GM18519 (cell line): ENCODE results near the gene NIT2.

Experiments
- ATAC-seq: cut with Tn5 transposase; IDR thresholded peaks from one replicate; pipeline ENCODE4 v1.9.1; 2021; ENCODE audit warnings: mild to moderate bottlenecking, moderate library complexity; ENCODE audit not compliant: unreplicated experiment, low FRiP score

Gene NIT2

GRCh38 chr3:100389025-100389424 lies 54.5 kb downstream of the NIT2 start:
- no peak for ATAC-seq

DNA sequence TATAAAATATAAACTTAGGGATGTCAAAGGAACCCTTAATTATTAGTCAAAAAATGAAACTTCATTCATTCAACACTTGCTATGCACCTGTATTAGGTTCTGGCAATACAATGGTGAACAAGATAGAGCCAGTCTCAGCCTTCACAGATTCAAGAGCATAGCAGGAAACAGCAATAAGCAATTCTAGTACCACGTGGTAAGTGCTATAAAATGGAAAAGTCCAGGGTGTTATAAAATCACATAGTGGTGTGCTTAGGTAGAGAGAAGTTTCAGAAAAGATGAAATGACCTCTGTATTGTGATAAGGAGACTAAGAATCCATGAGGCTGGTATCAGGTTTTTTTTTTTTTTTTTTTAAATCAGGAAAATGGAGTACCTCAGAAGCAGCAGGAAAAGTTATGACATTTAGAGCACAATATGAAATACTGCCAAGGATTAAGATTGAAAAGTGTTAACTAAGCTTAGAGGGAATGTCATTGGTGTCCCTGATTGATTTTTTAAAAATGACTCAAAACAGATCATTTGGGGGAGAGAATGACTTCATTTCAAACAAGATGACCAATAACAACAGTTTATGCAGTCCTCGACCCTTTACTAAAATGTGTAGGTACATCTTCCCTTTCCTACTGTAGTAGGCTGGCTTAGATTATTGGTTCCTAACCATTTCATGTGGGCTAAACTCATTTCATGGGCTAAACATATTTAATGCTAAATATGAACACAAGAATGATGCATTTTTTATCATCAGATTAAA lies 61.3 kb downstream of the NIT2 start:
- no peak for ATAC-seq

DNA sequence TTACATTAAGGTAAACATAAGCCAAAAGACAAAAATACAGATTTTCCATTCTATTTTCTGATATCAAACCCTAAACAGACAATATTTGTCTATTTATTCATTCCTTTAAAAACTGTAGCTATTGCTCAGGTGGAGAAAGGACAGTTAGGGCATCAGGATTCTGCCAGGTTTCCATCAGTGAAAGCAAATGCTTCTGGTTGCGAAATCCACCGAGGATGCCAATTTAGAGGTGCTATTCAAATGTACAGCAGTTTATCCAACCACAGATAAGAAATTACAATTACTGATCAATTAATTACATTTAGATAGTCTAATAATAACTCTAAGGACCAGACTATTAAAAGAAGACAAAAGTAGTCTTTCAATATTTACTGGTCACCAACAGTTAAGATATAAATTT lies 62.4 kb downstream of the NIT2 start:
- ATAC-seq = no peak

DNA sequence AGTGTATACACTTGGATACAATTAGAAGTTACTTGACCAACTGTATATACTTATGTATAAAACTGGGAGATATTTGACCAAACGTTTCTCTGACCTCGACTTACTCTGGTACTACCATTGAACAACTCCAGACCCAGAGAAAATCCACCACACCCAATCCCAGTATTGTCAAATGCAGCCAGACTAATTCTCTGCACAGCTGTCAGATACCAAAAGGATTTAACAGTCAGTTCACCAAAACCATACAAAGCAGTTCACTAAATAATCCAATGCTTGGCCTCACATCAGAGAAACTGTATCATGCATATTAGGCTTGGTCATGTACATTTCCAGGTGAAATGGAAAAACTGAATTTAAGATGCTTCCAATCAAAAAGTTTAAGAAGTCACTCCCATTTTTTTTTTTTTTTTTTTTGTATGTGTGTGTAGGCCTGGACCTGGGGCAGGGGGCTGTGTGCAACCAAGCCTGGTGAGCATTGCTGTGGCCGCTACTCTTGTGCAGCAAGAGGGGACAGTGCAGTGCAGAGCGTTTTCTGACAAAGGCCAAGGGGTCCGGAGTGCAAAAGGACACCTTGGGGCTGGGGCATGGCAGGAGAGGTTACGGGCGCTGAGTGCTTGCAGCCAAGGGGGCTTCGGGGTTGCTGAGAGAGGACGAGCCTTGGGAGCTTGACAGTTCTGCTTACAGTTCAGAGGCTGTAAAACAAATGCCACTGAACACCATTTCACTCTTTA lies 64.9 kb downstream of the NIT2 start:
- ATAC-seq = no peak

- peak; percentile 20 for ATAC-seq
Observed at GRCh38 chr3:100400419-100400779, 65.8 kb downstream of the NIT2 start.

- ATAC-seq = peak; percentile 65
Observed at GRCh38 chr3:100400780-100401673, 66.5 kb downstream of the NIT2 start, which contains the start of the genes LNP1 and TOMM70. Gene LNP1, plus strand, starts transcription at chr3:100401539. Its CDS starts 28,191 bp downstream, at chr3:100429730. Gene TOMM70, minus strand, starts transcription at chr3:100401089. Its CDS starts 140 bp downstream, at chr3:100400949.

GRCh38 chr3:100401674-100402041 lies 67.1 kb downstream of the NIT2 start:
- peak; percentile 15 for ATAC-seq

DNA sequence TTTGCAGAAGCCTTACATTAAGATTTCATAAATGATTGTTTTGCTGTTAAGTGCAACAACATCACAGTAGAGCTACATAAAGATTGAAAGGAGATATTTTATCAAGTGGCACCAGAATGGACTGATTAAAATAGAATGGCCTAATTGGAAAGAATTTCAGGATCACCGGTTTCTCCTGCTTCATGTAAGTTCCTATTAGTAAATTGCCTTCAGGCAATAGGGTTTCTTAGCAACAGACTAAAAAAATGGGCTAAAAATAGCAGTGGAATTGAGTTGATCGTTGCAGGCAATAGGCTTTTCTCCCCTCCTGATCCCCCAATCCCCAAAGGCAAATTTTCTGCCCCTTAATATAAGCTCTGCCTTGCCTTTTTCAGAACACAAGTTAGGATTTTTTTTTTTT lies 67.7 kb downstream of the NIT2 start:
- ATAC-seq = no peak

DNA sequence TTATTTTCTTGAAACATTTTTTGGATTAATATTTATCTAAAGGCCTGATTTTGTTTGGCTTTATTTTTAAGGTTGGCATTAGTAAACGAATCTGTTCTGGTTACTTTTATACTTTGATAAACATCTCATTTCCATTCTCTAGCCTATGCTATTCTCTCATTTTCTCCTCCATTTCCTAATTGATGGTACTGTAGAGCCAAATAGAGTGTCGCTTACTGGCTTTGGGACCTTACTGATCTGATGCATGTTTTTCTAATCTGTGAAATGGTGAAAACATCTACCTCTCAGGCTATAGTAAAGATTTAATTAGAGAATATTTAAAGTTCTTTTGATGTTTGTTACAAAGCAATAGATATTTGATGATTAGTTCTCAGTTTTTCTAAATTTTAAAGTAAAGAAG lies 68.3 kb downstream of the NIT2 start:
- no peak for ATAC-seq

DNA sequence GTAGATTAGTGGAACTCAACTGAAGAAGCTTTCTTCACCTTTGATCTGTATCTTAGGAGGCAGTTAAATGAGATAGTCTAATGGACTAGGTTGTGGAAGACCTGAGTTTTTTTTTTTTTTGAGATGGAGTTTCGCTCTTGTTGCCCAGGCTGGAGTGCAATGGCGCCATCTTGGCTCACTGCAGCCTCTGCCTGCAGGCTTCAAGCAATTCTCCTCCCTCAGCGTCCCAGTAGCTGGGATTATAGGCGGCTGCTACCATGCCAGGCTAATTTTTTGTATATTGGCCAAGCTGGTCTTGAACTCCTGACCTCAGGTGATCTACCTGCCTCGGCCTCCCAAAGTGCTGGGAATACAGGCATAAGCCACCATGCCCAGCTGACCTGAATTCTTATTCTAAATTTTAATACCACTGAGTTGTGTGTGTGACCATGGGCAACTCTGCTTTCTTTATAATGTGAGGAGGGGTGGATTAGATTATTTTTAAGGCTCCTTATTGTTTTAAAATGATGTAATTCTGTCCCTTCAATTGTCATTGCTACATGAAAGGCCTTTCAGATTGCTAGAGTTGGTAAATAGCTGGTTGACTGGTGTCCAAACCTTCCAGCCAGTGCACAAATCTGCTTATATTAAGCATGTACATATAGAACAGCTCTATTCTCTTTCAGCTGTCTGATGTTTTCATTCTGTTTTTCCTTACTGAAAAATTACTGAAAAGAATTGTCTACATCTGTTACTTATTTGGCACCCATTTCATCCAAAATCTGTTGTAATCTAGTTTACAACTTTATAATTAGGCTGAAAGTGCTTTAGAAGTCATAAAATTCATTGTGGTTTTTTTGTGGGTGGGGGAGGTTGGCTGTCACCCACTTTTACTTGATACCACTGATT lies 69.0 kb downstream of the NIT2 start:
- ATAC-seq = no peak

- no peak for ATAC-seq
Observed at GRCh38 chr3:100404250-100404548, 69.6 kb downstream of the NIT2 start.

DNA sequence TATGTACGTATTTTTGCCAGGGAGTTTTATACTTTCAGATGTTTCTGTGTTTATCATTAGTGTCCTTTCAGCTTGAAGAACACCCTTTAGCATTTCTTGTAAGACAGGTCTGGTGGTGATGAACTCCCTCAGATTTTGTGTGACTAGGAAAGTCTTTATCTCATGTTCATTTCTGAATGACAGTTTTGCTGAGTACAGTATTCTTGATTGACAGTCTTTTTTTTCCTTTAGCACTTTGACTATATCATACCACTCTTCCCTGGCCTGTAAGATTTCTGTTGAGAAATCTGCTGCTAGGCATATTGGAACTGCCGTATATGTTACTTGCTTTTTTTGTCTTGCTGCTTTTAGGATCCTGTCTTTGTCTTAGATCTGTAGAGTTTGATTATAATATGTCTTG lies 72.6 kb downstream of the NIT2 start:
- no peak for ATAC-seq

GRCh38 chr3:100407977-100408532 lies 73.5 kb downstream of the NIT2 start:
- no peak for ATAC-seq
